Stimulated activated naive B cell treated with anti-CD40 and anti-IgM and Interleukin-4, amounts not matched to agents 10 μg/mL and 1 μg/mL and 100 μg/mL, for 72 hours (primary cell): ENCODE data around the gene CILP2.
A peak's percentile ranks its signal among the peaks of the same experiment; 100 is the strongest.

Experiments
- ATAC-seq, 2 donors: fragments of 150-1000 bp; cut with Tn5 transposase; replicated peaks; 2 replicates each; pipeline ENCODE4 v1.10.0; 2021; ENCODE audit warnings: moderate library complexity in 1 of 2
- DNase-seq: peaks from one replicate; pipeline ENCODE4 v3.0.0; 2021
- H3K27ac Mint-ChIP-seq: one replicate; pipeline ENCODE4 v1.8.0; 2022; ENCODE audit warnings: mild to moderate bottlenecking, mixed read lengths
- H3K27me3 Mint-ChIP-seq, 2 donors: one replicate each; pipeline ENCODE4 v1.8.0; 2022; ENCODE audit warnings: mixed read lengths in 2 of 2
- H3K36me3 Mint-ChIP-seq, 2 donors: one replicate each; pipeline ENCODE4 v1.8.0; 2022; ENCODE audit warnings: mixed read lengths in 2 of 2, mild to moderate bottlenecking in 1 of 2
- H3K4me1 Mint-ChIP-seq, 2 donors: one replicate each; pipeline ENCODE4 v1.8.0; 2022; ENCODE audit warnings: mixed read lengths in 2 of 2, mild to moderate bottlenecking in 1 of 2
- H3K4me3 Mint-ChIP-seq, 2 donors: one replicate each; pipeline ENCODE4 v1.8.0; 2022; ENCODE audit warnings: mild to moderate bottlenecking in 2 of 2, mixed read lengths in 2 of 2, moderate library complexity in 1 of 2
- H3K9me3 Mint-ChIP-seq, 2 donors: one replicate each; pipeline ENCODE4 v1.8.0; 2022; ENCODE audit warnings: mixed read lengths in 2 of 2, mild to moderate bottlenecking in 1 of 2

CILP2 gene

DNA sequence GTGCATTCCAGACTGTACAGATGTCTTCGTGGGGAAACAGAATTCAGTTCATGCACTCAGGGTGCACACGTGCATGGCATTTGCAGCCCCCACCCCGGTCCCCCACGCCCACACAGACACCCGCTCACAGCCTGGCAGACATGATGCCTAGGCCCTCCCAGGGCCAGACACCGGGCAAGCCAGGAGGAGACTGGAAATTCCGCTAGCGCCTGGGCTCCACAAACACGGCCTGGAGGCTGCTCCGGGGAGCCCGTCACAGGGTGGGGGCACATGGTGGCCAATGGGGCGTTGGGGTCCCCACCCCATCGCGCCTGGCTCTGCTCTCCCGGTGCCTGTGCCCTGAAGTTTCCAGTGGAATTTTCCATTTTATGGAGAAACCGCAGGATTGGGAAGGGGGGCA lies 3.6 kb downstream of the CILP2 start:
- Mint-ChIP-seq H3K36me3 (peaks cover 5 to 9% of the 10 kb centered on the region in 2 donors), H3K27me3 (peaks cover 52 to 69% of the 10 kb centered on the region in 2 donors), H3K4me3 (peak overlapping the region in 1 of 2 donors; percentile 12), H3K27ac (no peak overlapping the region), H3K9me3 (no peaks in the 10 kb centered on the region), H3K4me1 (peaks cover 20 to 29% of the 10 kb centered on the region in 2 donors)
- DNase-seq, result no peak
- ATAC-seq, result no peak

DNA sequence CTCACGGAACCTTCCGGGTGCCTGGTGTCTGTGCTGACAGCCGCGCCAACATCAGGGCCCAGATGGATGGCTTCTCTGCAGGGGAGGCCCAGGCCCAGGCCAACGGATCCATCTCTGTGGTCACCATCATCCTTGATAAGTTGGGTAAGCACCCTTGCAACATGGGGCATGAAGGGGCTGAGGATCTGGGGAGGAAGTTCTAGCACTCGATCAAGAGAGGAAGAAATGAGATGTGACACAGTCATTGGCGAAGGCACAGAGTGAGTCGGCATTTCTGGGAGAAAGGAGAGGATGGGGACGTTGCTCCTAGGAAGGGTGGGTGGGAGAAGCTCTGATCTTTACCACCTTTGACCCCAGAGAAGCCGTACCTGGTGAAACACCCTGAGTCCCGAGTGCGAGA lies 4.4 kb downstream of the CILP2 start:
- no peak for ATAC-seq
- H3K27me3 Mint-ChIP-seq, result peaks cover 47 to 62% of the 10 kb centered on the region in 2 donors
- peaks cover 2 to 5% of the 10 kb centered on the region in 2 donors for H3K36me3 Mint-ChIP-seq
- peaks cover 20 to 29% of the 10 kb centered on the region in 2 donors for H3K4me1 Mint-ChIP-seq
- H3K9me3 Mint-ChIP-seq, result no peaks in the 10 kb centered on the region
- no peak overlapping the region for H3K4me3 Mint-ChIP-seq
- no peak overlapping the region for H3K27ac Mint-ChIP-seq
- DNase-seq, result no peak

DNA sequence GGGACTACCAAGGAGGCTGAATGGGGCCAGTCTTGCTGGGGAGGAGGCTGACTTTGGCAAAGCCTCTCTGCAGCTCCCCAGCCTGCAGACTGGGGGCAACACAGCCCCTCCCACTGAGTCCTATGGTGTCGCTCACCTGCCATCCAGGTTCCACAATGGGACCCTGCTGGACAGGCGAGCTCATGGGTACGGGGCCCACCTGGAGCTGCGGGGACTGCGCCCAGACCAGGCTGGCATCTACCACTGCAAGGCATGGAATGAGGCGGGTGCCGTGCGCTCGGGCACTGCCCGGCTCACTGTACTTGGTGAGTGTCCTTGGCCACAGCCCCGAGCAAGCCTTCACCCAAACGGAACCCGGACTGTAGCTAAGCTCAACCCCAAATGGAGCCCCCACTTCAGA lies 5.0 kb downstream of the CILP2 start:
- H3K4me3 Mint-ChIP-seq, result no peak overlapping the region
- H3K4me1 Mint-ChIP-seq, result peaks cover 16 to 29% of the 10 kb centered on the region in 2 donors
- DNase-seq, result no peak
- no peaks in the 10 kb centered on the region for H3K9me3 Mint-ChIP-seq
- ATAC-seq, result no peak
- no peak overlapping the region for H3K27ac Mint-ChIP-seq
- peaks cover 43 to 57% of the 10 kb centered on the region in 2 donors for H3K27me3 Mint-ChIP-seq
- H3K36me3 Mint-ChIP-seq, result peaks cover 2 to 5% of the 10 kb centered on the region in 2 donors

DNA sequence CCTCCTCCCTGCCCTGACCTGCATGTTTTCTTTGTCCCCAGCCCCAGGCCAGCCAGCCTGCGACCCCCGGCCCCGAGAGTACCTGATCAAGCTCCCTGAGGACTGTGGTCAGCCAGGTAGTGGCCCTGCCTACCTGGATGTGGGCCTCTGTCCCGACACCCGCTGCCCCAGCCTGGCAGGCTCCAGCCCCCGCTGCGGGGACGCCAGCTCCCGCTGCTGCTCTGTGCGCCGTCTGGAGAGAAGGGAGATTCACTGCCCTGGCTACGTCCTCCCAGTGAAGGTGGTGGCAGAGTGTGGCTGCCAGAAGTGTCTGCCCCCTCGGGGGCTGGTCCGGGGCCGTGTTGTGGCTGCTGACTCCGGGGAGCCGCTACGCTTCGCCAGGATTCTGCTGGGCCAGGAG lies 5.6 kb downstream of the CILP2 start:
- Mint-ChIP-seq H3K27me3 (peaks cover 40 to 57% of the 10 kb centered on the region in 2 donors), H3K36me3 (peaks cover 2 to 4% of the 10 kb centered on the region in 2 donors), H3K27ac (no peak overlapping the region), H3K9me3 (no peaks in the 10 kb centered on the region), H3K4me1 (peaks cover 13 to 24% of the 10 kb centered on the region in 2 donors), H3K4me3 (no peak overlapping the region)
- DNase-seq, result no peak
- ATAC-seq, result no peak

DNA sequence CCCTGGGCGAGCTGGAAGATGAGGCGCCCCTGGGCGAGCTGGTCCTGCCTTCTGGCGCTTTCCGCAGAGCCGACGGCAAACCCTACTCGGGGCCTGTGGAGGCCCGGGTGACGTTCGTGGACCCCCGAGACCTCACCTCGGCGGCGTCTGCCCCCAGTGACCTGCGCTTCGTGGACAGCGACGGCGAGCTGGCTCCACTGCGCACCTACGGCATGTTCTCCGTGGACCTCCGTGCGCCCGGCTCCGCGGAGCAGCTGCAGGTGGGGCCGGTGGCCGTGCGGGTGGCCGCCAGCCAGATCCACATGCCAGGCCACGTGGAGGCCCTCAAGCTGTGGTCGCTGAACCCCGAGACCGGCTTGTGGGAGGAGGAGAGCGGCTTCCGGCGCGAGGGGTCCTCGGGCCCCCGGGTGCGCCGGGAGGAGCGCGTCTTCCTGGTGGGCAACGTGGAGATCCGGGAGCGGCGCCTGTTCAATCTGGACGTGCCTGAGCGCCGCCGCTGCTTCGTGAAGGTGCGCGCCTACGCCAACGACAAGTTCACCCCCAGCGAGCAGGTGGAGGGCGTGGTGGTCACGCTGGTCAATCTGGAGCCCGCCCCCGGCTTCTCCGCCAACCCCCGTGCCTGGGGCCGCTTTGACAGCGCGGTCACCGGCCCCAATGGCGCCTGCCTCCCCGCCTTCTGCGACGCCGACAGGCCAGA lies 6.3 kb downstream of the CILP2 start:
- Mint-ChIP-seq H3K4me1 (peaks cover 10 to 17% of the 10 kb centered on the region in 2 donors), H3K9me3 (no peaks in the 10 kb centered on the region), H3K4me3 (no peak overlapping the region), H3K27ac (no peak overlapping the region), H3K27me3 (peaks cover 34 to 57% of the 10 kb centered on the region in 2 donors), H3K36me3 (peaks cover 0 to 2% of the 10 kb centered on the region in 2 donors)
- DNase-seq, result no peak
- no peak for ATAC-seq

DNA sequence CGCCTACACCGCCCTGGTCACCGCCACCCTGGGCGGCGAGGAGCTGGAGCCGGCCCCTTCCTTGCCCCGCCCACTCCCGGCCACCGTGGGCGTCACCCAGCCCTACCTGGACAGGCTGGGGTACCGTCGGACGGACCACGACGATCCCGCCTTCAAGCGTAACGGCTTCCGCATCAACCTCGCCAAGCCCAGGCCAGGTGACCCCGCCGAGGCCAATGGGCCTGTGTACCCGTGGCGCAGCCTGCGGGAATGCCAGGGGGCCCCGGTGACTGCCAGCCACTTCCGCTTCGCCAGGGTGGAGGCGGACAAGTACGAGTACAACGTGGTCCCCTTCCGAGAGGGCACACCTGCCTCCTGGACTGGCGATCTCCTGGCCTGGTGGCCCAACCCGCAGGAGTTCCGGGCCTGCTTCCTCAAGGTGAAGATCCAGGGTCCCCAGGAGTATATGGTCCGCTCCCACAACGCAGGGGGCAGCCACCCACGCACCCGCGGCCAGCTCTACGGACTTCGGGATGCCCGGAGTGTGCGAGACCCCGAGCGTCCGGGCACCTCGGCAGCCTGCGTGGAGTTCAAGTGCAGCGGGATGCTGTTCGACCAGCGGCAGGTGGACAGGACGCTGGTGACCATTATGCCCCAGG lies 7.0 kb downstream of the CILP2 start:
- ATAC-seq (no peak), DNase-seq (no peak)
- Mint-ChIP-seq H3K27ac (no peak overlapping the region), H3K9me3 (no peaks in the 10 kb centered on the region), H3K27me3 (peaks cover 34 to 57% of the 10 kb centered on the region in 2 donors), H3K4me1 (peaks cover 10 to 12% of the 10 kb centered on the region in 2 donors), H3K36me3 (peaks cover 0 to 2% of the 10 kb centered on the region in 2 donors), H3K4me3 (no peak overlapping the region)

DNA sequence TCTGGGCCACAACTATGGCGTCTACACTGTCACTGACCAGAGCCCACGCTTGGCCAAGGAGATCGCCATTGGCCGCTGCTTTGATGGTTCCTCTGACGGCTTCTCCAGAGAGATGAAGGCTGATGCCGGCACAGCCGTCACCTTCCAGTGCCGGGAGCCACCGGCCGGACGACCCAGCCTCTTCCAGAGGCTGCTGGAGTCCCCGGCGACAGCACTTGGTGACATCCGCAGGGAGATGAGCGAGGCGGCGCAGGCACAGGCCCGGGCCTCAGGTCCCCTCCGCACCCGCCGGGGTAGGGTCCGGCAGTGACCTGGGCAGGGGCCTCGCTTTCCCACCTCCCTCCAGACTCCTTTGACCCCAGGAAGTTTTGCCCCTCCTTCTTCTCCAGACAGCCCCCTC lies 7.6 kb downstream of the CILP2 start:
- Mint-ChIP-seq H3K4me1 (peaks cover 7 to 9% of the 10 kb centered on the region in 2 donors), H3K27me3 (peaks cover 34 to 54% of the 10 kb centered on the region in 2 donors), H3K27ac (no peak overlapping the region), H3K9me3 (no peaks in the 10 kb centered on the region), H3K36me3 (no peaks in the 10 kb centered on the region), H3K4me3 (no peak overlapping the region)
- no peak for DNase-seq
- ATAC-seq, result no peak

DNA sequence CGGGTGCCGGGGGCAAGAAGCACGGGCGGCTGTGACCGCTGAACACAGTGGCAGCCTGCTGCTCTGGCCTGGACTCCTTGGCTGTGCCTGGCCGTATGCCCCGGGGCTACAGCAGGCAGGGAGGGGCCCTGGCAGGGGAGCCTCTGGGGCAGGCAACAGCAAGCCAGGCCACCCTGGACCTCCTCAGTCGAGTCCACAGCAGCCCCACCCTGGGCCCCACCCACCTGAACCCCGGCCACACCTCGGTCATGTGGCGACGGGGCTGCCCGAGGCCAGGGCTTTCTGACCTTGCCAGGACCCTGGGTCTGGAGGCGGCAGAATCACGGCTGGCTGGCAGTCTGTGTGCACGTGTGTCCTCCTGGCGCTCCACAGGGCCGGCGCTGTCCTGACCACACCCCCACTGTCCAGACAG lies 8.7 kb downstream of the CILP2 start:
- no peak overlapping the region for H3K27ac Mint-ChIP-seq

DNA sequence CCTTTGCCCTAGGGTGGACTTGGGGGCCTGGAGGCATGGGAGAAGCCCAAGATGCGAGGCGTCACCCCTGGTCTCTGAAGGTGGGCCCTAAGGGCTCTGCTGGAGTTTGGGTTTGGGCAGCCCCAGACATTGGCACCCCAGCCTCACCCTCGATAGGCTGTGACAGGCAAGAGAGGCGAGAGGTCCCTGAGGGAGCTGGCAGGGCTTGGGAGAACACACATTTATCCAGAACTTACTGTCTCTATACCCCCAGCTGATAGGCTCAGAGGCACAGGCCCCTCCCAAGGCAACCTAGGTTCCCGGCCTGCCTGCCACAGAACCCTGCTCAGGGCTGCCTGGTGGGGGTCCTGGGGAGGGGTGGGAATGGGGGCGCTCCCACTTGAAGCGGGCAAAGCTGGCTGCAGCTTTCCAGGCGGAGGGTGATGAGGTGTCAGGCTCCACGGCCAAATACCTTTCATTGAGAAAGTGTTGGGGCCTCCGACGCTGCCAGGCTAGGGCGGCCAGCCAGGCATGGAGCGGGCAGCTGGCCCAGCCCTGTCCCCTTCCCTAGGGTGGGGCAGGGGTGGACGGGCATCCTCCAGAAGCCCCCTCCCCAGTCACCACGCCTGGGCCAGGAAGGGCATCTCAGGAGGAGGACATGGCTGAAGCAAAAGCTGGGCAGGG lies 9.7 kb downstream of the CILP2 start:
- no peak for ATAC-seq
- Mint-ChIP-seq H3K4me3 (no peak overlapping the region), H3K4me1 (no peaks in the 10 kb centered on the region), H3K36me3 (no peaks in the 10 kb centered on the region), H3K27me3 (peaks cover 16 to 33% of the 10 kb centered on the region in 2 donors), H3K9me3 (peaks cover 0 to 2% of the 10 kb centered on the region in 2 donors), H3K27ac (no peak overlapping the region)
- DNase-seq, result no peak

More for the DNA sequence above, 8.7 kb downstream of the CILP2 start:
- Mint-ChIP-seq H3K4me3 (no peak overlapping the region), H3K27me3 (peaks cover 26 to 43% of the 10 kb centered on the region in 2 donors), H3K9me3 (peaks cover 0 to 2% of the 10 kb centered on the region in 2 donors), H3K36me3 (no peaks in the 10 kb centered on the region), H3K4me1 (peaks cover 0 to 2% of the 10 kb centered on the region in 2 donors)
- DNase-seq (no peak), ATAC-seq (no peak)

DNA sequence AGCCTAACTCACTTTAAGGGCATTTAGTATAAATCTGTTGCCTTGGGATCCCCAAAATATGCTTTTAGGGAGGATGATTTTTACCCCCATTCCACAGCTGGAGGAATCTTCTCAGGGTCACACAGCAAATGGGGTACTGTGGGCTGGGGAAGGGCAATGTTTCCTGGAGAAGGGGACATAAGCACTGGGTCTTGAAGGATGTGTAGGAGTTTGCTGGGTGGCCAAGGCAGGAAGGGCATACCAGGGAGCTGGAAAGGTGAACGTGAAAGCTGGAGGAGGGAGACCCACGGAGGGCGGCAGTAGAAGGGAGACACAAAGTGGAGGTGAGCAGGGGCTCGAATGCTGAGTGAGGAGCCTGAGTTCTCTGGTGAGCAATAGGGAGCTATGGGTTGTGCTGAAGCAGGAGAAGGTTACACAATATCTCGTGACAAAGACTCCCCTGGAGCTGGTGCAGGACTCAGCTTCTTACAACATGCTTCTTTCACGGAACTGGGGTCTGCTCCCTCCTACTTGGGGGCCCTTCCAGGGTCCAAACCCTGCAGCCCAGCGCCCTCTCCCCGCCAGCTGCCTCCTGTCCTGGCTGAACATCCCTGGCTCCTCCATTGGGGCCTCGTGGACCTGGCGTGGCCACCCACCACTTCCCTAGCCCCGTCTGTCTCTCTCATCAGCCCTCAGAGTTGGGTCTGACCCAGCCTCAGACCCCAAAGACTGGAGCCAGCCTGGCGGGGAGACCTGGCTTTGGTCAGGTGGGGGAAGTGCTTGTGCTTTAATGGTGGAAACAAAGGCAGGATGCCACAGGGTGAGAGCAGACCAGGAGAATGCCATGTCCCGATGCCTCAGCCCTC lies 11.1 kb downstream of the CILP2 start:
- Mint-ChIP-seq H3K27me3 (peaks cover 6 to 20% of the 10 kb centered on the region in 2 donors), H3K36me3 (no peaks in the 10 kb centered on the region), H3K4me3 (no peak overlapping the region), H3K27ac (no peak overlapping the region), H3K9me3 (peaks cover 0 to 2% of the 10 kb centered on the region in 2 donors), H3K4me1 (no peaks in the 10 kb centered on the region)
- ATAC-seq, result no peak
- no peak for DNase-seq

DNA sequence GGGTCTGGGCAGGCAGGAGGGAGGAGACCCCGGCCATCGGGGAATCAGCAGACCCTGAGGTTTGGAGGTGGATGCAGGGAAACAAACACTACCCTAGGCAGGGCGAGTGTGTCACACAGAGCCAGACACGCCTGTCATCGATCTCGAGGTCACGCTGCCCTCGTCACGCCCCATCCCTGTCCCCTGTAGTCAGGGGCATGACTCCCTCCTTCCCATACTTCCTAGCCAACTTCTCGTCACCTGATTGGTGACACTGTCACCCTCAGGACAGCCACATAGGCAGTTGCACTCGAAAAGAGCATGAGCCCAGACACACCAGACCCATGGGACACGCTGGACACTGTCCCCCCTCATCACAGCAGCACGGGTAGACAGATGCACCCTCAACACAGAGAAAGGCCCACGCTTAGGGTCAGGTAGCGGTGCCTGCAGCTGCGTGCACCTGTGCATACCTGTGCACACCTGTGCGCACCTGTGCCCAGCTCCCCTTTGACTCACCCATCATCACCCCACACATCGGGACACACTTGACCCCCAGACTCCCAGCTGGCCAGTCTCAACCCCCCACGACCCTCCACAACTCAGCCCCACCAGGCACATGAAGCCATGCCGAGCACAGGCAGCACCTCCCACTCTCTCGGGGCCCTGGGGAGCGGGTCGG lies 11.9 kb downstream of the CILP2 start:
- no peak for DNase-seq
- Mint-ChIP-seq H3K9me3 (peaks cover 0 to 2% of the 10 kb centered on the region in 2 donors), H3K4me3 (no peak overlapping the region), H3K27me3 (peaks cover 6 to 20% of the 10 kb centered on the region in 2 donors), H3K27ac (no peak overlapping the region), H3K4me1 (no peaks in the 10 kb centered on the region), H3K36me3 (no peaks in the 10 kb centered on the region)
- ATAC-seq, result no peak

DNA sequence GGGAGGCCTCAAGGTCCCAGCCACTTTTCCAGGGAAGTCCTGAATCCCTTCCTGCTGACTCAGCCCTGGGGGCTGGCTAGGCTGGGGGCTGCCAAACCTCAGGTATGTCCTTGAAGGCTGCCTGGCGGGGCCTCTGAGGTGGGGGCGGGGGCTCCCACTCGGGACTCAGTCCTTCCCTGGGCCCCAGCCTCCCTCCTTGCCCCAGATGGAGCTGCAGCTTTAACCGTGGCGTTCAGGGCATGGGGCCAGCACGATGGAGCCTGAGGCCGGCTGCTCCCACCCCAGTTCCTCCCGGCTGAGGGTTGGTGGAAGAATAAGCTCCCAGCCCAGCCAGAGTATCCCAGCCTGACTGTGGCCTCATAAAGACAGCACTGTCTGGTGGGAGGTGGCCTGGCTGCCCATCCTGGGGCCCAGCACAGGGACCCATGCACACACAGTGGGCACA lies 12.4 kb downstream of the CILP2 start:
- ATAC-seq (no peak), DNase-seq (no peak)
- Mint-ChIP-seq H3K36me3 (no peaks in the 10 kb centered on the region), H3K27ac (no peak overlapping the region), H3K4me3 (no peak overlapping the region), H3K27me3 (peaks cover 6 to 20% of the 10 kb centered on the region in 2 donors), H3K4me1 (no peaks in the 10 kb centered on the region), H3K9me3 (peaks cover 0 to 2% of the 10 kb centered on the region in 2 donors)

DNA sequence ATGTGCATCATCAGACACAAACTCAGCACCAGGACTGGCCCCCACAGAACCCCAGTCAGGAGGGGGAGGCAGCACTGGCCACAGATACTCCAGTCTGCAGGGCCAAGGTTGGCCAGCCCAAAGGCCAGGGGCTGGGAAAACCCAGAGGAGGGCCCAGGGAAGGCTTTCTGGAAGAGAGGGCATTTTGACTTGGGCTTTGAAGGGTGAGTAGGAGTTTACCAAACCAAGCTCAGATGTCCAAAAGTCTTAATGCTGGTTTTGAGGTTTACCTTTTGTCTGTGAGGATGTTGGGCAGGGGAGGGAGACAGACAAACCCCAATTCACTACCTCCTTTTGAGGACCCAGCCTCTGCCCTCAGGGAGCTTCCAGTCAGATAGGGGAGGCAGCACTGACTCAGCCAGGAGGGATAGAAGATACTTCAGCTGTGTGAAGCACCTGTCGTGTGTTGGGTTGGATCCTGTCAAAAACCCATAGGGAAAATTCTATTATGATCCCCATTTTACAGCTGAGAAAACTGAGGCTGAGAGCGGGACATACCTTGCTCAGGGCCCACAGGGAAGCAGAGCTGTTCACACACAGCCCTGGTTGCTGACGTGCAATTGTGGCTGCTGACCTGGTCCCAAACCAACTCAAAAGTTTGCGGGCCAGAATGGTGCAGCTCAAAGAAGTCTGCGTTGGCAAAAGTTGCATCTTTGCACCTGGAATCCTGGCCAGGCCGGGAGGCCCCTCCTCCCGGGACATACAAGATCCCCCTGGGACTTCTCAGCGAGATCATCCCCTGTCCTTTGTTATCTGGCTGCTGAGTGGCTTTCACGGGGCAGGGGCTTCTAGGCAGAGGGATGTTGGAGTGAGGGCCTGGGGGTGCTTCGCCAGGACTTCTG lies 13.1 kb downstream of the CILP2 start:
- Mint-ChIP-seq H3K27ac (no peak overlapping the region), H3K9me3 (peaks cover 0 to 2% of the 10 kb centered on the region in 2 donors), H3K4me3 (no peak overlapping the region), H3K36me3 (no peaks in the 10 kb centered on the region), H3K27me3 (peaks cover 6 to 20% of the 10 kb centered on the region in 2 donors), H3K4me1 (no peaks in the 10 kb centered on the region)
- ATAC-seq (no peak), DNase-seq (no peak)
